Chondrocyte (in vitro differentiated cells): Measurements from ENCODE around the gene OSBPL5. TPM values are rescaled to one million over a fixed set of nuclear protein-coding genes. Genes with fewer than 3 reads are reported as not detected.

Experiments used
- DNase-seq: peaks from one replicate; pipeline ENCODE4 v3.0.0; 2021; ENCODE audit warnings: mixed read lengths, low spot score
- H3K27ac Mint-ChIP-seq: one replicate; pipeline ENCODE4 v1.8.0; 2021; ENCODE audit warnings: mild to moderate bottlenecking, moderate library complexity, mixed read lengths; ENCODE audit not compliant: unreplicated experiment
- H3K27me3 Mint-ChIP-seq: 2 replicates; pipeline ENCODE4 v1.8.0; 2021; ENCODE audit warnings: low read depth, mixed read lengths
- H3K36me3 Mint-ChIP-seq: 2 replicates; pipeline ENCODE4 v1.8.0; 2021; ENCODE audit warnings: low read depth, mixed read lengths
- H3K4me1 Mint-ChIP-seq: 2 replicates; pipeline ENCODE4 v1.8.0; 2021; ENCODE audit warnings: low read depth, mild to moderate bottlenecking, mixed read lengths
- H3K4me3 Mint-ChIP-seq: one replicate; pipeline ENCODE4 v1.8.0; 2021; ENCODE audit warnings: mild to moderate bottlenecking, moderate library complexity, mixed read lengths; ENCODE audit not compliant: unreplicated experiment
- H3K9me3 Mint-ChIP-seq: 2 replicates; pipeline ENCODE4 v1.8.0; 2021; ENCODE audit warnings: low read depth, mixed read lengths
- CTCF ChIP-seq: fragments of 200-600 bp; sonication (generic); IDR thresholded peaks from 2 replicates; pipeline ENCODE4 v1.5.0; 2021; ENCODE audit warnings: antibody characterized with exemption, mild to moderate bottlenecking, moderate library complexity
- total RNA-seq: library from RNA; stranded (reverse); gene quantifications from 3 replicates; pipeline ENCODE4 v1.2.1, GENCODE V29; 2021

The OSBPL5 gene
- total RNA-seq, 1 donor from 2014 or later, result 43.9 TPM

GRCh38 chr11:3149852-3150188, 15.3 kb downstream of the OSBPL5 start:
- Mint-ChIP-seq H3K27ac (no peak overlapping the region), H3K36me3 (peaks cover 2% of the 10 kb centered on the region), H3K27me3 (no peaks in the 10 kb centered on the region), H3K4me3 (no peak overlapping the region), H3K4me1 (peaks cover 74% of the 10 kb centered on the region), H3K9me3 (no peaks in the 10 kb centered on the region)
- TF ChIP-seq CTCF, result no peak
- no peak for DNase-seq

- H3K36me3 Mint-ChIP-seq, result peaks cover 2% of the 10 kb centered on the region
- no peak overlapping the region for H3K4me3 Mint-ChIP-seq
- no peaks in the 10 kb centered on the region for H3K27me3 Mint-ChIP-seq
- DNase-seq, result no peak
- no peak for TF ChIP-seq CTCF
- H3K9me3 Mint-ChIP-seq, result no peaks in the 10 kb centered on the region
- H3K27ac Mint-ChIP-seq, result no peak overlapping the region
- H3K4me1 Mint-ChIP-seq, result peaks cover 70% of the 10 kb centered on the region
Observed at GRCh38 chr11:3148990-3149851, 15.9 kb downstream of the OSBPL5 start.

DNA sequence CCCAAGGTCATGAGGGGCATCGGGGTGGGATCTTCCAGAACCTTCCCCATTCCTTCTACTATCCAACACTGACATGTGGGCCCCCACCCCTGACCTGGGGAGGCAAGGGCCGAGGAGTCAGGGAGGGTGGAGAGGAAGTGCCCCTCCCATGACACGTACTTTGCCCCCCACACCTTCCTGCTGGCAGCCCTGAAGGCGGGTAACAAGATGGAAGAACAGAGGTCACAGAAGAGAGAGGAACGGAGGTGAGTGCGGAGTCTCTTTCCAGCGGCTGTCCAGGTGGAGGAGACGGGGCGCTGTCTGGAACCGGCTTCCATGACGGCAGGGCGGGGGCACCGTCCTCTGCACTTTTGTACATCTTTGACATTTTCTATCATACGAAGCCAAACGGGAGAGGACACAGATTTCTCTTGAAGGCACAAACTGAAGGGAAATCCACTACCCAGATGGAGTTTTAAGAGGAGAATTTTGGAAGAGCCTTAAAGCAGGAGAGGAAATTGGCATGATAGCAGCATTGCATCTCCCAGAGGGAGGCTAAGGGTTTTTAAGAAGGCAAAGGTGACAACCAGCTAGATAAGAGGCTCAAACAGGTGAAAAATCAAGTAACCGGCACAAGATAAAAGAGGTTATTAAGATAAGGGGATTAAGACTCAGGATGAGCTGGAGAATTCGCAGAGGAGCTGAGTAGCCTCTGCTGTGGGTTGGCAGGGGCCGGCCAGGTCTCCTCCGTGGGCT, 16.7 kb downstream of the OSBPL5 start:
- no peaks in the 10 kb centered on the region for H3K9me3 Mint-ChIP-seq
- no peaks in the 10 kb centered on the region for H3K27me3 Mint-ChIP-seq
- H3K27ac Mint-ChIP-seq, result peak overlapping the region; percentile 56
- no peak for DNase-seq
- no peak overlapping the region for H3K4me3 Mint-ChIP-seq
- peaks cover 62% of the 10 kb centered on the region for H3K4me1 Mint-ChIP-seq
- peaks cover 2% of the 10 kb centered on the region for H3K36me3 Mint-ChIP-seq
- TF ChIP-seq CTCF, result no peak

GRCh38 chr11:3147626-3148025, 17.5 kb downstream of the OSBPL5 start:
- no peak for DNase-seq
- Mint-ChIP-seq H3K4me3 (no peak overlapping the region), H3K9me3 (no peaks in the 10 kb centered on the region), H3K27ac (peak overlapping the region; percentile 34), H3K36me3 (peaks cover 2% of the 10 kb centered on the region), H3K27me3 (no peaks in the 10 kb centered on the region), H3K4me1 (peaks cover 54% of the 10 kb centered on the region)
- no peak for TF ChIP-seq CTCF

- Mint-ChIP-seq H3K9me3 (no peaks in the 10 kb centered on the region), H3K4me3 (no peak overlapping the region), H3K36me3 (peaks cover 2% of the 10 kb centered on the region), H3K27ac (peak overlapping the region; percentile 83), H3K4me1 (peaks cover 50% of the 10 kb centered on the region), H3K27me3 (no peaks in the 10 kb centered on the region)
- no peak for TF ChIP-seq CTCF
- no peak for DNase-seq
Observed at GRCh38 chr11:3147257-3147619, 17.9 kb downstream of the OSBPL5 start.
